Measurements from ENCODE around the gene FSIP2.

- TF ChIP-seq BHLHE40 (IDR thresholded peaks at IDR 0.05; ENCODE audit: borderline replicate concordance) (no peak), TARDBP (IDR thresholded peaks at IDR 0.05) (no peak), SP1 (IDR thresholded peaks at IDR 0.05) (no peak), FOXM1 (IDR thresholded peaks at IDR 0.05; ENCODE audit: borderline replicate concordance) (no peak), ELF4 (IDR thresholded peaks at IDR 0.05) (no peak), PKNOX1 (IDR thresholded peaks at IDR 0.05) (peak; percentile 88), FOXA1 (IDR thresholded peaks at IDR 0.05) (no peak), CTBP1 (IDR thresholded peaks at IDR 0.05; ENCODE audit: borderline replicate concordance) (no peak), SUZ12 (IDR thresholded peaks at IDR 0.05) (no peak), L3MBTL2 (conservative IDR thresholded peaks at IDR 0.05) (no peak)
These were observed 121.7 kb downstream of the FSIP2 start for GRCh38 chr2:185860321-185860720.

Measured in HEK293T (cell line).